GM12865 (cell line): Measurements from ENCODE around the gene SPRN.
A peak's percentile ranks its signal among the peaks of the same experiment; 100 is the strongest.
"Not testable (repeated sequence)": the region's sequence is repeated elsewhere in the genome, so short reads cannot be mapped to it uniquely, and the experiment has no call there.

Source experiments
- DNase-seq: peaks from one replicate; pipeline ENCODE4 v3.0.0; 2010; ENCODE audit warnings: low read depth
- H3K4me3 ChIP-seq: 2 replicates; pipeline ENCODE4 v1.5.1; 2011; ENCODE audit warnings: mild to moderate bottlenecking, low read depth, low read length, control low read depth
- CTCF ChIP-seq: IDR thresholded peaks from 2 replicates; pipeline ENCODE4 v1.5.1; 2011; ENCODE audit warnings: low read length, control low read depth, low read depth, inconsistent platforms; ENCODE audit not compliant: insufficient read depth; ENCODE audit errors: missing control alignments

SPRN gene

GRCh38 chr10:133391249-133391635 lies 33.2 kb downstream of the SPRN start:
- DNase-seq: no peak
- peak overlapping the region; percentile 82 for H3K4me3 ChIP-seq
- TF ChIP-seq CTCF: no peak

GRCh38 chr10:133390597-133391248 lies 33.7 kb downstream of the SPRN start:
- H3K4me3 ChIP-seq: peak overlapping the region; percentile 82
- TF ChIP-seq CTCF: no peak
- DNase-seq: peak; percentile 54

- peak; percentile 98 for DNase-seq
- no peak for TF ChIP-seq CTCF
- H3K4me3 ChIP-seq: peak overlapping the region; percentile 82
These were observed 35.2 kb downstream of the SPRN start for GRCh38 chr10:133388973-133389818.

GRCh38 chr10:133388236-133388972 lies 36.0 kb downstream of the SPRN start:
- no peak for TF ChIP-seq CTCF
- peak; percentile 79 for DNase-seq
- H3K4me3 ChIP-seq: peak overlapping the region; percentile 82

GRCh38 chr10:133386951-133387350 lies 37.5 kb downstream of the SPRN start:
- DNase-seq, H3K4me3 ChIP-seq: not testable (repeated sequence)

GRCh38 chr10:133385214-133385613 lies 39.2 kb downstream of the SPRN start:
- no peak overlapping the region for H3K4me3 ChIP-seq
- no peak for TF ChIP-seq CTCF
- no peak for DNase-seq

- TF ChIP-seq CTCF: no peak
- DNase-seq: no peak
- no peak overlapping the region for H3K4me3 ChIP-seq
These were observed 40.4 kb downstream of the SPRN start for GRCh38 chr10:133384071-133384470.
